DND-41 (cell line): ENCODE measurements around the gene LORICRIN.
A peak's percentile ranks its signal among the peaks of the same experiment; 100 is the strongest.

Source experiments
- ATAC-seq: fragments of 200-7000 bp; cut with Tn5 transposase; 3 replicates; pipeline ENCODE4 v1.9.1; 2021; ENCODE audit warnings: low read depth; ENCODE audit not compliant: insufficient read depth
- DNase-seq: peaks from one replicate; pipeline ENCODE4 v3.0.0-alpha.2; 2020
- H2AFZ ChIP-seq: 2 replicates; pipeline ENCODE4 v1.6.0; 2012; ENCODE audit warnings: low read depth, low read length
- H3K27ac ChIP-seq: 2 replicates; pipeline ENCODE4 v1.5.1; 2012; ENCODE audit warnings: low read length, inconsistent platforms
- H3K27me3 ChIP-seq: fragments of 200-600 bp; sonication (generic); 2 replicates; pipeline ENCODE4 v1.6.0; 2012; ENCODE audit warnings: low read length, mild to moderate bottlenecking, inconsistent platforms; ENCODE audit not compliant: insufficient read depth, poor library complexity
- H3K36me3 ChIP-seq: 2 replicates; pipeline ENCODE4 v1.5.1; 2012; ENCODE audit warnings: low read length, inconsistent platforms; ENCODE audit not compliant: insufficient read depth
- H3K4me1 ChIP-seq: 2 replicates; pipeline ENCODE4 v1.5.1; 2012; ENCODE audit warnings: mild to moderate bottlenecking, low read length; ENCODE audit not compliant: insufficient read depth
- H3K4me2 ChIP-seq: 2 replicates; pipeline ENCODE4 v1.6.0; 2012; ENCODE audit warnings: mild to moderate bottlenecking, moderate library complexity, low read length, inconsistent platforms; ENCODE audit not compliant: insufficient read depth
- H3K4me3 ChIP-seq, 2 experiments: fragments of 200-600 bp in 1 of 2; shearing (Covaris generic) in 1 of 2; 2 replicates each; pipeline ENCODE4 v1.5.1; 2012 to 2016; ENCODE audit warnings: inconsistent platforms in 2 of 2, low read length in 2 of 2, mild to moderate bottlenecking in 2 of 2, low read depth in 1 of 2, moderate library complexity in 1 of 2
- H3K79me2 ChIP-seq: 2 replicates; pipeline ENCODE4 v1.6.0; 2012; ENCODE audit warnings: low read length, inconsistent platforms; ENCODE audit not compliant: insufficient read depth
- H3K9ac ChIP-seq: 2 replicates; pipeline ENCODE4 v1.6.0; 2012; ENCODE audit warnings: low read depth, mild to moderate bottlenecking, inconsistent platforms, low read length, moderate library complexity
- H3K9me3 ChIP-seq: 2 replicates; pipeline ENCODE4 v1.5.1; 2012; ENCODE audit warnings: low read length, moderate library complexity, mild to moderate bottlenecking, inconsistent platforms; ENCODE audit not compliant: insufficient read depth, severe bottlenecking
- H4K20me1 ChIP-seq: 2 replicates; pipeline ENCODE4 v1.6.0; 2012; ENCODE audit warnings: low read length; ENCODE audit not compliant: insufficient read depth
- CTCF ChIP-seq: IDR thresholded peaks from 2 replicates; pipeline ENCODE4 v1.5.1; 2012; ENCODE audit warnings: borderline replicate concordance, low read length, moderate library complexity, mild to moderate bottlenecking; ENCODE audit not compliant: poor library complexity, severe bottlenecking; ENCODE audit errors: extremely low read depth
- EZH2 ChIP-seq: IDR thresholded peaks from 3 replicates; pipeline ENCODE4 v1.6.1; 2012; ENCODE audit warnings: borderline replicate concordance, low read depth, mild to moderate bottlenecking, moderate library complexity, low read length, inconsistent platforms; ENCODE audit not compliant: severe bottlenecking

LORICRIN gene

GRCh38 chr1:153288634-153289275 lies 29.3 kb downstream of the LORICRIN start:
- ATAC-seq (peak; percentile 68; the same call in 2 of the 3 replicates), DNase-seq (peak; percentile 17)
- Histone ChIP-seq H3K27me3 (peaks cover 4% of the 10 kb centered on the region), H3K9me3 (no peaks in the 10 kb centered on the region), H3K4me3 (no peak overlapping the region), H4K20me1 (no peaks in the 10 kb centered on the region), H3K4me1 (no peaks in the 10 kb centered on the region), H3K36me3 (no peaks in the 10 kb centered on the region), H3K79me2 (no peaks in the 10 kb centered on the region), H2AFZ (no peak overlapping the region), H3K9ac (no peak overlapping the region), H3K4me2 (no peak overlapping the region), H3K27ac (no peak overlapping the region)
- TF ChIP-seq EZH2 (no peak), CTCF (peak; percentile 70)

GRCh38 chr1:153291514-153291913 lies 32.0 kb downstream of the LORICRIN start:
- no peak overlapping the region for H3K4me3 ChIP-seq
- peaks cover 5% of the 10 kb centered on the region for H3K27me3 ChIP-seq
- no peak overlapping the region for H3K27ac ChIP-seq
- no peaks in the 10 kb centered on the region for H3K9me3 ChIP-seq
- H3K4me2 ChIP-seq: no peak overlapping the region
- no peaks in the 10 kb centered on the region for H3K36me3 ChIP-seq
- H2AFZ ChIP-seq: no peak overlapping the region
- no peaks in the 10 kb centered on the region for H4K20me1 ChIP-seq
- DNase-seq (no peak), ATAC-seq (no peak)
- H3K9ac ChIP-seq: no peak overlapping the region
- no peaks in the 10 kb centered on the region for H3K4me1 ChIP-seq
- no peaks in the 10 kb centered on the region for H3K79me2 ChIP-seq
- TF ChIP-seq EZH2 (no peak), CTCF (no peak)

GRCh38 chr1:153292185-153292584 lies 32.7 kb downstream of the LORICRIN start:
- Histone ChIP-seq H3K9ac (no peak overlapping the region), H3K27ac (no peak overlapping the region), H3K4me1 (no peaks in the 10 kb centered on the region), H3K27me3 (peaks cover 5% of the 10 kb centered on the region), H3K9me3 (no peaks in the 10 kb centered on the region), H4K20me1 (no peaks in the 10 kb centered on the region), H3K4me3 (no peak overlapping the region), H3K36me3 (no peaks in the 10 kb centered on the region), H2AFZ (no peak overlapping the region), H3K4me2 (no peak overlapping the region), H3K79me2 (no peaks in the 10 kb centered on the region)
- TF ChIP-seq EZH2 (no peak), CTCF (no peak)
- DNase-seq (no peak), ATAC-seq (no peak)
